ENCODE data around the gene LRRC59.

LRRC59 gene

DNA sequence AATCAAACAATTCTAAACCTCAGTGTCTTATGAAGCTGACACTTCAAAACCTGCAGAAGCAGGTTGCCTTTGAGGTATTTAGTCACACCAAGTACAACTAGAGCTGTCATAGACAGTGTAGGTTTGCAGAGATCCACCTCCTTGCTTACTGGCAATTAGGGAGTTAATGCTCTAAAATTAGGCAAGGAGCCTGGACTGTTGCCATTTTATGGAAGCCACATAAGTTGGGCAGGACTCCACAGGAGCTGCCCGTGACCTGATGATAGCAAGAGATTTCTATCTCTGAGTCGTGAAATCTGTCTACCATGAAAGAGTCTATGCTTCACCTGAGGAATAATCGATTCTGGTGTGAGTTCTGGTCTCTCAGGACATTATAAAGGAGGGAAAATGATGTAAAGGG lies 15.4 kb downstream of the LRRC59 start:
- no peak for DNase-seq

- no peak for DNase-seq
Measured at GRCh38 chr17:50381260-50381815, 16.0 kb downstream of the LRRC59 start.

DNA sequence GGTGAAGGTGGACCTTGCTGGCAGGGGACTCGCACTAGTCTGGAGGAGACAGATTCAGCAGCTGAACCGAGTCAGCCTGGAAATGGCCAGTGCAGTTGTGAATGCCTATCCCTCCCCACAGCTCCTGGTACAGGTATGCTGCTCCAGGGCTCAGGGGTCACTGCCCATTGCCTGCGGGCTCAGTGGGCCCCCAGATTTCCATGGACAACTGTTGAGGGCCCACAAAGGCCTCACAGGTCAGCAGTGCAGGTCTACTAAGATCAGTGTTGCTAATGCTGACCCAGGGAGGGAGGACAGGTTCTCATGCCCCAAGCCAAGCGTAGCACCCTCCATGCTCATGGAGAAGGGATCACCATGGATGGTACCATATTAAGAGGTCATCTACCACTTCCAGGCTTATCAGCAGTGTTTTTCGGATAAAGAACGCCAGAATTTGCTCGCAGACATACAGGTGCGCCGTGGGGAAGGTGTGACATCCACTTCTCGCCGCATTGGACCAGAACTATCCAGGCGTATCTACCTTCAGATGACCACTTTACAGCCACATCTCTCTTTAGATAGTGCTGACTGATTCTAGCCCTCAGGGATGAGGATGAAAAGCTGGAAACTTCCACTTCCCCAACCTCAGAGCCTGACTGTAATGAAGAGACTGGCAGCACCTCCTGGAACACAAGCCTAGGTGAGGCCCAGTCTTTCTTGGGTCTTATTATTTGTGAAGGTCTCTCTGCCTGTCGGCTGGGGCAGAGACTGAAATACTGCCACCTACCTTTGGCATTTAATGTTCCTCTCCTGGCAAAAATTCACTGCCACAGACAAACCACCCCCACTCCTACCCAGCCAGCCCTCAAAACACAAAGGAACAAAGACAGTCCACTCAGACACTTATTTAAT lies 16.7 kb downstream of the LRRC59 start:
- DNase-seq = no peak

DNA sequence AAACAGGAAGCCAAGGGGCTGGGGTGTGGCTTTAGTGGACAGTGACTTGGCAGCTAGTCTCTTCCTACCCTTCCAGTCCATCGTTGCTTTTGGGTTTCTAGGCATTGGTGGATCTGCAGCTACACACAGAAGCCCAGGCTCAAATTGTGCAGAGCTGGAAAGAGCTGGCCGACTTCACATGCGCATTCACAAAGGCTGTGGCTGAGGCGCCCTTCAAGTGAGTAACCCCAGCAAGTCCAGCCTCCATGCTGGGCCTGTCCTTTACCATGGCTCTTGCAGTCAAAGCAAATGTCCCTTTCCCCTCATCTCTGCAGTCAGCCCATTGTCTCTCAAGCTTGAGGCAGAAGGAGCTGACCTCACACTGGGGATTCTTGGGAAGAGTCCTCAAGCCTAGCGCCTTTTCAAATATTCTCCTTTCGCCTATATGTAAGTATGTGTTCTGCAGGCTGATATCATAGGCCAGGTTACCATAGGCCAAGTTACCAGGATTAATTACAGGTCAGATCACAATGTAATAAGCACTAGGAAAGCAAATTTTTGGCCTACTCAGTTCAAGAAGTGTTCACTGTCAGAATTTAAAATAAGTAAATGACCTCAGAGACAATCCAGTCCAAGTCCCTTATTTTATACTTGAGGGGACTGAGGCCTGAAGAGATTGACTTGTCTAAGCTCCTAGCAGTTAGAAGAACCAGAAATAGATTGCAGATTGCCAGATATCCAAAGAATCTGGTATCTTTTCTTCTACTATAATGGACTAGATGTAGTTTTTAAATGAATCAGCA lies 17.8 kb downstream of the LRRC59 start:
- no peak for DNase-seq

- DNase-seq = no peak
Measured at GRCh38 chr17:50375858-50376538, 21.3 kb downstream of the LRRC59 start.

DNA sequence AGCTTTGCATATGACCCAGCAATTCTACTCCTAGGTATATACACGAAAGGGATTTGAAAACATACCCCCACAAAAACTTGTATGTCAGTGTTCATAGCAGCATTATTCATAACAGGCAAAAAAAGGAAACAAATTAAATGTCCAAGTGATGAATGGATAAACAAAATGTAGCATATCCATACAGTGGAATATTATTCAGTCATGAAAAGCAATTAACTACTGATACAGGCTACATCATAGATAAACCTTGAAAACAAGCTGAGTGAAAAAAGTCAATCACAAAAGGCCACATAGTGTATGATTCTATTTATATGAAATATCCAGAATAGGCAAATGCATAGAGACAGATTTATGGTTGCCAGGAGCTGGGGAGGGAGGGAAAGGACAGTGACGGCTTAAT lies 23.6 kb downstream of the LRRC59 start:
- no peak for DNase-seq

DNA sequence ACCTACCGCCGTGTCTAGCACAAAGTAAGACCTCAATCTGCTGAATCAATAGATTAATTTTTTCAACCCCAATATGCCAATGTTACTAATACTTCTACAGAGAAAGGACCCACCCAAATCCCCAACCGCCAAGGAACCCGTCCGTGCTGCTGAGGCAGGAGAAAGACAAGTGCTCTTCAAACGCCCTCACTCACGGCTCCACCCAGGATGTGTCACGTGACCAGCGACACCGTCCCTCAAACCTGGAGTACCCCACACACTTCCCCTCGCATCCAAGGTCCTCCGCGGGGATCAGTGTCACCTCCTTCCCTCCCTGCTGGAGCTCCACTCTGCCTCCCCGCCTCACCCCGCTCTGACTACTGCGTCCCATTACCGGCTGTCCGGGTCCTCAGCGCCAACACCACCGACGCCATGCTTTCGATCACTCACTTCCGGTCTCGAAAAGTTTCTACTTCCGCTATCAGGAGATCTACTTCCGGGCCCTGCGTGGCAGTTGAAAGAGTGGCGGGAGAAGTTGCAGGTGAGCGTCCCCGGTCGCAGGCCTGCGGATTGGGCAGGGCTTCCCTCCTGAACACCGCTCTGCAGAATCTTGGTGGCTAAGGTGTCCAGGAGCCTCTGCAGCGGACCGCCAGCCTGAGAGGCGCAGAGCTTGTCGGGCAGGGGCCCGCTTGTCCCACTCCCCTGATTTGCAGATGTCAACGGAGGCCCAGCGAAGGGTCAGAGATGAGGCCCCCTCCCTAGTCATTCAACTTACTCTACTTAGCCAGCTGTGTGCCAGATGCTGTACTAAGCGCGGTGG lies 24.4 kb downstream of the LRRC59 start, which contains the start of the genes EME1 and MRPL27:
Gene EME1 (plus strand): TSS at position 472 of the 799 bp plus-strand sequence. CDS start 1,980 bp downstream, outside the sequence.
Gene MRPL27 (minus strand): TSS at position 427 of the 799 bp plus-strand sequence. CDS start 14 bp downstream, at position 413.
- peak; percentile 98 for DNase-seq

DNA sequence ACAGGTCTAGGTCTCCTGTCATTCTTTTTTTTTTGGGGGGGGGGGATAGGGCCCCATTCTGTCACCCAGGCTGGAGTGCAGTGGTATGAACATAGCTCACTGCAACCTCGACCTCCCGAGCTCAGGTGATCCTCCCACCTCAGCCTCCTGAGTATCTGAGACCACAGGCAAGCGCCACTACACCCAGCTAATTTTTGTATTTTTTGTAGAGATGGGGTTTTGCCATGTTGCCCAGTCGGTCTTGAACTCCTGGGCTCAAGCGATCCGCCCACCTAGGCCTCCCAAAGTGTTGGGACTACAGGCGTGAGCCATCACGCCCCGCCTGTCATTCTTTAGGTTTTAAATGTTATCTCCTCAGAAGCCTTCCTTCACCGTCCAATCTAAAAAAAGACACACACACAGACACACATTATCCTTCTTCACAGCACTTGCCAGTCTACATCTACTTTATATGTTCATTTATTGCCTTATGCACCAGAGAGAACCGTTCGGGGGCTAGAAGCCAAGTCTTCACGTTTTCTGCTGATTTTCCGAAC lies 25.0 kb downstream of the LRRC59 start:
- DNase-seq = no peak

- DNase-seq = no peak
Measured at GRCh38 chr17:50371526-50371925, 25.8 kb downstream of the LRRC59 start.

- DNase-seq = no peak
Measured at GRCh38 chr17:50370052-50370451, 27.3 kb downstream of the LRRC59 start.

DNA sequence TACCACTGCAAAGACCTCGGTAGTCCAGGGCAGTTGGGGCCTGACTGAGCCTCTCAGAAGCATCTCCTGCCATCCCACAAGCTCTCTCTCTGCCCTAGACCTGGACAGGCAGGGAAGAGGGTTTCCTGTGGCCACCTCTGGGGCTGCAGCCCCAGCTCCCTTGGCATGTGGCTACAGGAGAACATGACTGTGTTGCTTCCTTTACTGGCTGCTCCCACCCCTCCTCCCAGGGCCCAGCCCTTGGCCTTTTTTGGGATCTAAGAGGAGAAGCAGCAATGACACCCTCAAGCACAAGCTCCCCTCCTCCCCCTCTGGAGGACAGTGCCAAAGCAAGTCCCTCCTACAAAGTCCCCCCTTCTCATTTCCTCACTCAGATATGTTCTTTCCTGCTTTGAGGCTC lies 29.9 kb downstream of the LRRC59 start:
- DNase-seq = no peak

DNA sequence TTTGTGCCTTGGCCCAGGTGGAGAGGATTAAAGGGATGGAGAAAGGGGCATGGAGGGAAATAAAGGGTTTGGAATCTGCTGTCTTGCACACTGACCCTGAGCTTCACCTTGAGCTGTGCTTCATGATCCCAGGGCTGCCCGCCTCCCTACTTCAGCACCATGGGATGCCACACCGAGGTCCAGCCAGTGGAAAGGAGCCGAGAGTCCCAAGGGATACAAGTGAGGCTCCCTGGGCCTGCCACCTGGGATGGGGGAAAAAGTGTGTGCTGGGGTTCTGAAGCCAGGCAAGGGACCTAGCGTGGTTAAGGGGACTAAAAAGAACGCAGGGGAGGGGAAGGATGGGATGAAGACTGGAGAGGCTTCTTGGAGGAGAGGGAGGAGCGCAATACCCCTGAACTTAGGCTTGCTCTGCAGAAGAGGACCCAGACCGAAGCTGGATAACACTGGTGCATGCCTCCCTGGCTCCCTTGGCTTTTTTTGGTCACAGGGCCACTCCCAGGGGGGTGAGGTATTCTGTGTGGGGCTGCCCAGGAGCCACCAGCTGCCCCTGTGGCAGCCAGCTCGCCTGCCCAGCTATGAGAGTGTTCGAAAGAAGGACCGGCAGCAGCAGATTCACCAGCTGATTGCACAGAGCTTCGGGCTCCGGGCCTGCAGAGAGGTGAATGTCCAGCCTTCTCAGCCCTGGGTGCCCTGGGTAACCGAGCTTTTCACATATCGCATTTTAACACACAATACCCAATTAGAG lies 31.5 kb downstream of the LRRC59 start:
- no peak for DNase-seq

GRCh38 chr17:50365165-50365564 lies 32.2 kb downstream of the LRRC59 start:
- DNase-seq = no peak

DNA sequence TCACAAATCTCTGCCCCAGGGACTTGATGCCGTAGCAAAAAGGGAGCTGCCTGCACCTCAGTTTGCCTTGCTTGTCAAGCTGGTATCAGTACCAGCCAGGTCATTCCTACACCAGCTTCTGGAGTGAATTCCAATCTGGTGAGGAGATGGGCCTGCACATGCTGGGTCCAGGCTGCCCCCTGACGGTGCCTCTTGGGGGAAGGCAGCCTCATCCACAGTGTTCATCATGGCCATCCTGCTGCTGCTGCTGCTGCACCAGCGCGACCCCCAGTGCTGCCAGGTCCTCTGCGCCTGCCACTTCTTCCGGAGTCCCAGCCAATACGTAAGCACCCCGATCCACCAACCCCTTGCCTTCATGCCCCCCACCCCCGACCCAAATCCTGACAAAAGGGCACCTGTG lies 32.6 kb downstream of the LRRC59 start:
- no peak for DNase-seq

- DNase-seq = no peak
Measured at GRCh38 chr17:50364061-50364458, 33.3 kb downstream of the LRRC59 start.

GRCh38 chr17:50363217-50364060 lies 33.9 kb downstream of the LRRC59 start:
- DNase-seq = peak; percentile 85

DNA sequence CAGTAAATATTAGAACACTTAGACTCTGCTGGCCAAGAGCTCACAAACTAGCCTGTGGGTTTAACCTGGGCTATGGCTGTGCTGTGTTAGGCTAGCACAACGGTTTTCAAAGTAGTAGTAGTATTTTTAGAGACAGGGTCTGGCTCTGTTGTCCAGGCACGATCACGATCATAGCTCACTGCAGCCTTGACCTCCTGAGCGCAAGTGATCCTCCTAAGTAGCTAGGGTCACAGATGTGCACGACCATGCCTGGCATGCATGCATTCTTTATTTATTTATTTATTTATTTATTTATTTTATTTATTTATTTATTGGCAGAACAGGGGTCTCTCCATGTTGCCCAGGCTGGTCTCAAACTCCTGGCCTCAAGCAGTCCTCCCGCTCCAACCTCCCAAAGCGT lies 34.7 kb downstream of the LRRC59 start:
- DNase-seq = no peak

- DNase-seq = peak; percentile 25
Measured at GRCh38 chr17:50361561-50362480, 35.5 kb downstream of the LRRC59 start.

Data from NCI-H2227 treated with DMSO at 0.1 percent for 48 hours (cell line).